NB4 (cell line): Measurements from ENCODE around the gene SYNGR3.

Experiments used
- CTCF ChIP-seq: IDR thresholded peaks from one replicate; pipeline ENCODE4 v1.5.1; 2012; ENCODE audit warnings: low read depth, low read length
- MAX ChIP-seq: IDR thresholded peaks from 2 replicates; pipeline ENCODE4 v1.6.1; 2011; ENCODE audit warnings: low read depth, low read length
- POLR2A ChIP-seq: IDR thresholded peaks from 2 replicates; pipeline ENCODE4 v1.6.1; 2011; ENCODE audit warnings: mild to moderate bottlenecking; ENCODE audit not compliant: insufficient read length; ENCODE audit errors: extremely low read depth

DNA sequence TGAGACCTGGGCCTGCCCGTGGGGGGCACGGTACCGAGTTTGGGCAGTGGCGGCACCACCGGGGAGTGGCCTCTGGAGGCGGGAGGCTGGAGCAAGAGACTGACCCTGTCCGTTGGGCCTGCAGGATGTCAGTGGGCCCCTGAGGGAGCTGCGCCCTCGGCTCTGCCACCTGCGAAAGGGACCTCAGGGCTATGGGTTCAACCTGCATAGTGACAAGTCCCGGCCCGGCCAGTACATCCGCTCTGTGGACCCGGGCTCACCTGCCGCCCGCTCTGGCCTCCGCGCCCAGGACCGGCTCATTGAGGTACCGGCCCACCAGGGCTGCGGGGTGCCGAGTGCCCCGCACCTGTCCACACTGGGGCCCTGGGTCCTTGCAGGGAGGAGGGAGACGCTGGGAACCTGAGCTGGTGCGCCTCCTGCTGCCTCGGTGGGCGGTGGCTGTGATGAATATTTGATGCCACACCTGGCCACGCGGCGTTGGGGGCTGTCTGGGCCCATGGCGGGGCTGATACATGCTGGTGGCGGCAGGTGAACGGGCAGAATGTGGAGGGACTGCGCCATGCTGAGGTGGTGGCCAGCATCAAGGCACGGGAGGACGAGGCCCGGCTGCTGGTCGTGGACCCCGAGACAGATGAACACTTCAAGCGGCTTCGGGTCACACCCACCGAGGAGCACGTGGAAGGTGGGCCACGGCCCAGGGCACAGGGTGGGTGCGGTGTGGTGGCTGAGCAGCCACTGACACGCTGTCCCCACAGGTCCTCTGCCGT lies 46.6 kb downstream of the SYNGR3 start:
- TF ChIP-seq POLR2A: no peak
- TF ChIP-seq CTCF: no peak
- TF ChIP-seq MAX: no peak
